Measurements from ENCODE around the gene RTCB.
A peak's percentile ranks its signal among the peaks of the same experiment; 100 is the strongest.
"Not testable (repeated sequence)": the region's sequence is repeated elsewhere in the genome, so short reads cannot be mapped to it uniquely, and the experiment has no call there.

Gene RTCB

DNA sequence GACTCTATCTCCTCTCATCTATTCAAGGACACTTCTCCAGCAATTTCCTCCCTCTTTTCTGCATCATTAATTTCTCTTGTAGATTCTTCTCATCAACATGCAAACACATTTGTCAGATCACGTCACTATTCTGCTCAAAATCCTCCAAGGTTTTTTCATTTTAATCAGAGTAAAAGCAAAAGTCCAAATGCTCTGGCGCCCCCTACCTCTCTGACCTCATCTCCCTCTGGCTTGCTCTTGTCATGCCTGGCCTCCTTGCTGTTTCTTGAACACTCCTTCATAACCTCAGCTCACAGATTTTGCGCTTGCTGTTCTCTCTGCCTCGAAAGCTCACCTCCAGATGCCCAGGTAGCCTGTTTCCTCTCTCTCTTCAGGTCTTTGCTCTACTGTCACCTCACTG, 22.4 kb downstream of the RTCB start:
- peak; percentile 6 for DNase-seq (ENCODE audit: low read depth)

DNA sequence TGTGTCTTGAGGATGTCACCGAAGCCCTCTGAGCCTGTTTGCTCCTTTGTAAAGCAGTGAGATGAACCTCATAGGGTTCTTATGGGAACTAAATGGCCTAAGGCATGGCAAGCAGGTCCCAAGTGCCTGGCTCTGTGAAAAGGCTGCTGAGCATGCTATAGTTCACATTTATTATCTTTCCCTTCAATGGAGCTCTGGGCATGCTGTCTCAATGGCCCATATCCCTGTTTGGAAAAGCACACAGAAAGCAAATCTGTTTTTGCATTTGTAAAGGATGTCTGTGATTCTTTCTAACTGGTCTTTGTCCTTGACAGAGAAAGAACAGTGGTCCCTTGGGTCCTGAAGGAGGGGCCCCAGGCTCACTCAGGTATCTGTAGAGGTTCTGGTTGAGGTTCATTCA, 26.4 kb downstream of the RTCB start:
- DNase-seq (ENCODE audit: low read depth): no peak

DNA sequence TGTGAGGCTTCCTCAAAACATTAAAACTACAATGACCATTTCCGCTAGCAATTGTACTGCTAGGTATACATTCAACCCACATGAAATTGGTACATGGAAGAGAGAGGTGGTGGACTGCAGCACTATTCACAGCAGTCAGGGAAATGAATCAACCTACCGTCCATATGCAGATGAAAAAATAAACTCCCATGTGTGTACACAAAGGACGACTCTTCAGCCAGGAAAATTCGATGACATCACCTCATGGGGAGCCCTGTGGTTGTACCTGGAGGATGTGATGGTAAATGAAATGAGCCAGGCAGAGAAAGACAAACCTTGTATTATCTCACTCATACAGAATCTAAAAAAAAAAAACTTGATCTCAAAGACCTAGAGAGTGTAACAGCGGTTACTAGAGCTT, 31.1 kb downstream of the RTCB start:
- no peak for DNase-seq (ENCODE audit: low read depth)

DNA sequence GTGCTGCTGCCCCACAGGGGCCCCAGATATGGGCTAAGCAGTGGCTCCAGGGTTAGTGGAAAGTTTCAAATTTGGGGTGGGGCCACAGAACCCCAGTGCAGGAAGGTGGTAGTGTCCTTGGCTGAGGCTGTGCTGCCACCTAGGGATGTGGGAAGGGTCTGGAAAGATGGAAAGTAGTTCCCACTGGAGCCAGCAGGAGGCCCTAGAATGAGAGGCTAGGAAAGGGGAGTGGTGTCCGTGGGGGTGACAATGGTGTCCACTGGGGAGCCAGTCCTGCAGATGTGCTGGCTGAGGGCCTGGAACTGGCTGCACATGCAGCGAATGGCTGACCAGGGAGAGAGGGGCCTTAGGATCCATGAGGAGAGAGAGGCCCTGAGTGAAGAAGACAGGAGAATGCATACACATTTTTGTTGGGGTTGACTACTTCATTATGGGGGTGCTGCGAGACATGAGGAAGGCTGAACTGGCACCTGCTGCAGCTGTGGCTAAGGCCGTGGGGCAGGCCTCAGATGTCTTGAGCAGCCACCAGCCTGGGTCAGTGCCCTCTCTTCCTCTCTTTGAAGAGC, 33.3 kb downstream of the RTCB start:
- peak; percentile 41 for DNase-seq (ENCODE audit: low read depth)

DNA sequence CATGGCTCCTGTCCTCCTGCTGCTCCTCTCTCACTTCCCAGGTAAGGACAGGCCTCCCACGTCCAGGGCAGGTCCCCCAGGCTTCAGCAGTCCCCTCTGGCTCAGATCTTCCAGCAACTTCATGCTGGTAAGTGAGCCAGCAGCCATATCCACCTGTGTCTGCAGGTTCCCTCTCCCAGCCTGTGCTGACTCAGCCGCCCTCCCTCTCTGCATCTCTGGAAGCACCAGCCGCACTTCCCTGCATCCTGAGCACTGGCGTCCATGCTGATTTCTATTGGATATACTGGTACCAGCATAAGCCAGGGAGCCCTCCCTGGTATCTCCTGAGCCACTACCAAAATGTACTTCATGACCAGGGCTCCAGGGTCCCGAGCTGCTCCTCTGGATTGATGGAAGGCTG, 35.4 kb downstream of the RTCB start:
- DNase-seq (ENCODE audit: low read depth): no peak

DNA sequence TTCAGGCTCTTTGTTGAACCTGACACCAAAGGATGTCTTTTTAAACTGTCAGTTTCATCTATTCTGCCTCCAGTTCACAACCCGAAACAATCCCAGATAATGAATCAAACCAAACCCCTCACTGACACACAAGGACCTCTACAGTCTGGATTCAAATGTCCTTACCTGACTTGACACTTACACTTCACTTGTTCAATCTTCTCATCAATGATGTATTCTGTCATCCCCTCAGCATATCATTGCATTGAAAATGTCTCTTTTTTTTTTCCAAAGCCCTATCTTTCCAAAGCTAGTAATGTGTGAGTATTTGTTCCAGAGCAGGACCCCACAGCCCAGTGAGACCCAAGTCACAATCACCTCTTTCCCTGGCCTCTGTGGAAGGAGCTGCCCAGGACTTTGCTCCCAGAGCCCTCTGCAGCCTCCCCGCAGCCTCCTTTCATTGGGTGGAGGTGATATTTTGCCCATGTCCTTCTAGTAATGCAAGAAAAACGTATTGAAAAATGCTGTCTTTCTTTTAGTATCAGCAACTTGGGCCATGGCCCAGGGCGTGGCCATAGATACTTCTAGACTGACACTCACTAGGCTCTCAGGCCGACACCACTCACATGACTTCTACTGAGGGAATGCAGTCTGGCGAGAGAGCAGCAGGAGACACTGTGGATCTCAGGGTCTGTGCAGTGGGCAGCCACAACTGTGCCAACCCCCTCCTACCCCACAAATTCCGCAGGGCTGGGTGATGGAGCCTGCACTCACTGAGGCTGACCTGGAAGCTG, 36.2 kb downstream of the RTCB start:
- no peak for DNase-seq (ENCODE audit: low read depth)

DNA sequence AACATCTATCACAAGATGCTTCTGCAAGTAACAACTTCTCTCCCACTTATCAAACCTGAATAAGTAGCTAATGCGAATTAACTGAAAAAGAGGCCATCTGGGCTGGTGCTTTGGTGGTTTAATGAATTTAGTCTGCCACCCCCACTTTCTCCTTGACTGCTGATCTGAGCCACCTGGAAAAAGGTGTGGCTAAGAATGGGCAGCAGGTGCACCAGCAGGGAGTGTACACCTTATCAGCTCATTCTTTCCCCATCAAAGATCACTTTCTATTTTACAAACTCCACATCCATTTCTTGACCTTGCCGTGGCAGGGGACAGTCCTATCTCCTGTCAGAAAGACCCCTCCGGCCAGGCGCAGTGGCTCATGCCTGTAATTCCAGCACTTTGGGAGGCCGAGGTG, 47.8 kb downstream of the RTCB start:
- DNase-seq (ENCODE audit: low read depth): no peak

DNA sequence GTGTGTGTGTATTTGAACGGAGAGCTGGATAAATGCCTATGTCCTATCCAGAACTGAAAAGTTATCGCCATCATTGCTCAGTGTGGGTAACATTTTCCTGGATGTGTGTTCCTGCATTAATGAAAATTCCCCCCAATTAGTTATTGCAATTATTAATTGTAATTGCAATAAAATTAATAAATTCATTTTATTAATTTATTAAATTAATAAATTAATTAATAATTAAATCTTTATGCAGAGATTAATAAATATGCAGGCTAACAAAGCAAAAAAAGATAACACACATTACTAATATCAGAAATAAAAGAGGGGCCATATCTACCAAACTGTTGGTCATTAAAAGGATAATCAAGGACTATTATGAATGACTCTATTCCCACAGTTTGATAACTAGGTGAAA, 50.8 kb downstream of the RTCB start:
- DNase-seq (ENCODE audit: low read depth): no peak

DNA sequence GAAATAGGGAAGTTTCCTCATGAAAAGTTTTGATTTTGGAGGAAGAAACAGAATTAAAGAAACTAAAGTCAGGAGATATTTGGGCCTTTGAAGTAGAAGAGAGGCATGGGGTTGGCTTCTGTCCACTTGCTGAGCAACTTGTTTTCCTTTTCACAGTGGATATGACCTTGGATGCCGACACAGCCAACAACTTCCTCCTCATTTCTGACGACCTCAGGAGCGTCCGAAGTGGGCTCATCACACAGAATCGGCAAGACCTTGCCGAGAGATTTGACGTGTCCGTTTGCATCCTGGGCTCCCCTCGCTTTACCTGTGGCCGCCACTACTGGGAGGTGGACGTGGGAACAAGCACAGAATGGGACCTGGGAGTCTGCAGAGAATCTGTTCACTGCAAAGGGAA, 52.0 kb downstream of the RTCB start:
- not testable (repeated sequence) for DNase-seq (ENCODE audit: low read depth)

DNA sequence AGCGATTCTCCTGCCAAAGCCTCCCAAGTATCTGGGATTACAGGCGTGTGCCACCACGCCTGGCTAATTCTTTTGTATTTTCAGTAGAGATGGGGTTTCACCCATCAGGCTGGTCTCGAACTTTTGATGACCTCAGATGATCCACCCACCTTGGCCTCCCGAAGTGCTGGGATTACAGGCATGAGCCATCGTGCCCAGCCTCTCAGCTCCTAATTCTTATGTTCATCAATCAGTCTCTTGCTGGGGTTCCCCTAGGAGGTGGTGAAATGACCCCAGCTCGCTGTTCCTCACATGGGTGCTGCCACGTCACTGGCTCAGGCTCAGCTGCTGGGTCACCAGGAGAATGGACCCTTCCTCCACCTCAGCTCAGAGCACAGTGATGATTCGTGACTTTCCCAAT, 54.5 kb downstream of the RTCB start, which contains the start of gene RFPL3:
TSS of gene RFPL3 (plus strand) at position 301 of the 400 bp plus-strand sequence. CDS start 205 bp downstream, outside the sequence.
- not testable (repeated sequence) for DNase-seq (ENCODE audit: low read depth)

DNA sequence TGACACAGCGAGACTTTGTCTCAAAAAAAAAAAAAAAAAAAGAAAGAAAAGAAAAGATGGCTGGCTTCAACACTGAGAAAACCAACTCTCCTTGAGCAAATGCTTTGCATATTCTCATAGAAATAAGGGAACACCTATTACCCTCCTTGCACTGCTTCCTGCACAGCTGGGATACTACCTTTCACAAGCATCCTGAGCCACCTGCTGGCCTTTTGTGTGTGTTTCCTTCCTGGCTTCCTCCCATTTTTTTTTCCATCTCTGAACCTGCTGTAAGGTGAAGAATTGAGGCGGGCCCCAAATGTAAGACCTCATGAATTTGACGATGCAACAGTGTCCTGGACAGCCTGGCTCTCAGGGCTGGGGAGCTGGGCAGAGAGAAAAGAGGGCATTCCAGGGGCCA, 56.3 kb downstream of the RTCB start:
- no peak for DNase-seq (ENCODE audit: low read depth)

DNA sequence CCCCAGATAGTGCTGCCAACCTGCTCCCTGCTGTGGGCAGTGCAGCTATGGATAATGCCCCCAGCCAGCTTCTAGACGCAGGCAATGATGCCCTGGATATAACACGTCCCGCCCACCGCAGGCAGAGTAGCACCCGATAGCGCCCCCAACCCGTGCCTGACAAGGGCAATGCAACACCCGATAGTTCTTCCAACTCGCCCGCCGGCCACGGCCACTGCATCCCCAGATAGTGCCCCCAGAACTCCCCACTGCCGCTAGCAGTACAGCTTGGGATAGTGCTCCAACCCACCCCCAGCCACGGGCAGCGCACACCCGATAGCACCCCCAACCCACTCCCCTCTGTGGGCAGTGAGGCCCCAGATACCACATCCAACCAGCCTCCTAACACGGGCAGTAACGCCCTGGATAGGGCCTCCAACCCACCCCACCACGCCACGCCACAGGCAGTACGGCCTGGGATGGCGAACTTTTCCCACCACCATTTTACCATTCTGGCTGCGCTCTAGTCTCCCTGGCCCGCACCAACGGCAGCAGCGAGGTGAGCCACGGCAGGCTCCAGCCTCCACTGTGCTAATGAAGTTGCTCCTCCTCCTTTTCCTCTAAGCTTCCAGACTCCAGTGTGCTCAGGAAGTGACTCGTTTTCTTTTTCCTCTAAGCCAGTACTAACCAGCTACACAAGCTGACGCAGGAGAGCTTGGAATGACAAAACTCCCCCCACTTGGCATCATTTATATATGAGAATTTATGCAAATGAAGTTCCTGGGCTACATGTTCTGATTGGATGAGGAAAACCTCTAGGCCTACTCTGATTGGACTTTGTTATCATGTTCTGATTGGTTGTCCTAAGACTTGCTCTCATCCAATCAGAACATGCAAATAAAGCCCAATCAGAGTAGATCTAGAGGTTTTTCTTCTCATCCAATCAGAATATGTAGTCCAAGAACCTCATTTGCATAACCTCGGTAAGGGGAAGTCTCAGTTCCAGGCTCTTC, 57.4 kb downstream of the RTCB start:
- DNase-seq (ENCODE audit: low read depth): peak; percentile 64

DNA sequence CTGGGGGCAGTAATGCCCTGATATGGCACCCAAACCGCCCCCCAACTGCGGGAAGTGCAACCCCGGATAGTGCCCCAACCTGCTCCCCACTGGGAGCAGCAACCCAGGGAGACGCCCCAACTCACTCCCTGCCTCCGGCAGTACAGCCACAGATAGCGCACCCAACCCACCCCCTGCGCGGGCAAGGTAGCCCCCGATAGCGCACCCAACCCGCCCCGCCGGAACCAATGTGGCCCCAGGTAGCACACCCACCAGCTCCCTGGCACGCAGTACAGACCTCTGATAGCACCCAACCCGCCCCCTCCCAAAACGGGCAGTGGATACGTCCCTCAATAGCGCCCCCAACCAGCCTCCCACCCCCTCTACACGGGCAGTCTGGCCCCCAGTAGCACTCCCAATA, 58.2 kb downstream of the RTCB start:
- DNase-seq (ENCODE audit: low read depth): no peak

DNA sequence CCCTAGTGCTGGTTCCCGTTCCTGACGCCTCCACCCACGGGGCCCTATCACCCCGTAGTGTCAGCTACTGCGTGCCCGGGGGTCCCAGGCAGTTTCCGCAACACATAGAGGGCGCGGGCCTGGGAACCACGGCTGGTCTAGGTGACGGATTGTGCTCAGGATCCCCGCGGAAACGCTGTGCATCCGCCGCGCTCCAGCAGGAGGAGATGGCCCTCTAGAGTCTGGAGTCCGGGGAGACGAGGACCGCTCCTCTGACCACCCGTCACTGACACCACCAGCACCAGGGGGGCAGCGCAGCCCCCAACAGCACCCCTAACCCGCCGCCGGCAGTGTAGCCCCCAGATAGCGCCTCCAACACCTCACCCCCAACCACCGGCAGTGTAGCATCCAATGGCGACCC, 58.8 kb downstream of the RTCB start:
- DNase-seq (ENCODE audit: low read depth): no peak

DNA sequence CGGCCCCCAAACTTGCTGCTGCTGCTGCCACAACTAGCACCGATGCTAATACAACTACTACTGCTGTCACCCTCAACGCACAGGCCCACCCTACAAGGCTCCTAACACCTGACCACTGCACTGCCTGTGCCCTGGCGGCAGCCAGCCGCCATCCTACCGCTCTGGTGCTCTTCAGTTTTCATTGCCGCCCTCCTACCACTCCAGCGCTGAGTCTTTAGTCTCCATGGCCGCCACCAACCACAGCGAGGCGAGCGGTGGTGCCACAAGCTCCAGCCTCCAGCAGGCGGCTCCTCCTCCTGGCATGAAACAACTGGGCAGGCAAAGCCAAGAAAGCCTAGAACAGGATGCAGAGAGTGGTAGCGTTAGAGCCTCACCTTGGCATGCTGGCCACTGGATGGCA, 59.4 kb downstream of the RTCB start:
- no peak for DNase-seq (ENCODE audit: low read depth)

DNA sequence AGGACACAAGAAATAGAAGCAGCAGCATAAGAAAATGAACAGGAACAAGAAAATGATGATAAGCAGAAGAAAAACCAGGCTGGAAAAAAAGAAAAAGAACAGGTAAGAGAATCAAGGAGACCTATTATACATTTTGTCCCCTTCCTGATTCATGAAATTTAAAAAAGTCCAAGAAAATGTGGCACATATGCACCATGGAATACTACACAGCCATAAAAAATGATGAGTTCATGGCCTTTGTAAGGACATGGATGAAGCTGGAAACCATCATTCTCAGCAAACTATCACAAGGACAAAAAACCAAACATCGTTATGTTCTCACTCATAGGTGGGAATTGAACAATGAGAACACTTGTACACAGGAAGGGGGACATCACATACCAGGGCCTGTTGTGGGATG, 60.2 kb downstream of the RTCB start:
- DNase-seq (ENCODE audit: low read depth): not testable (repeated sequence)

DNA sequence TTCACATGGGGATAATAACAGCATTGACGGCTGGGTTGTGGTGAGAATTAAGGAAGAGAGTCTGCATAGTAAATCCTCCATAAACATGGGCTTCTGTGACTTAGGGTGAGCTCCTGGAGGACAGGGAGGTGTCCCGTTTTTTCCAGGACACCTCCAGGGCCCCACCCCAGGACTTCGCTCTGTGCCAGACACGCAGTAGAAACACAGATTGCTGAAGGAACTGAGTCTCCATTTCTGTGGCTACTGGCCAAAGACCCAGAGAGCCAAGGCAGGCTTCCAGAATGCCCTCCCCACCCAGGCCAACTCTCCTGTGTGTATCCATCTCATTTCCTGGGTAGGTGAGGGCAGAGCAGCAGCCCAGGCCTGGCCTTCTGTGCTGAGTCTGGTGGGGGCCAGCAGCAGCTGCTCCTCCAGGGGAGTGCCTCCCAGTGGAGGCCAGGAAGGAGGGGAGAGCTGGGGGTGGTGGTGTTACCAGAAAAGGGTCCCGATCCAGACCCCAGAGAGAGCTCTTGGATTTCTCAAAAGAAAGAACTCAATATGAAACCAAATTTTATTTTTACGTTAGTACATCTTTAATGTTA, 63.9 kb downstream of the RTCB start:
- DNase-seq (ENCODE audit: low read depth): no peak

DNA sequence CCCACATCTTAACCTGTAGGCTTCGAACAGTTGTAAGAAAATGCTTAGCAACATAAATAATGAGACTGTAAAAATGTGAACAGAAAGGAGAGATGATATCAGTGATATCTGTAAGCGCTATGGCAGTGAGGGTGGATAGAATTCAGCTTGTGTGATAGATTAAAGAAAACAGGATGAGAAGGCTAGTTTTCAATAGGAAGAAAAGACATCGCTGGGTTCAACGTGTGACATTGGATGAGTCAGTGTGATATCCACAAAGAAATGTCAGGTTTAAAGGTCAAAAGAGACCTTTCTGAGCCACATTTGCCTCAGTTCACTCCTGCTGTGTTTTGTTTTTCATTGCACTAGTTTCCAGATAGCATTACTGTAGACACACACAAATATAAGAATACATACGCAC, 68.1 kb downstream of the RTCB start:
- DNase-seq (ENCODE audit: low read depth): no peak

DNA sequence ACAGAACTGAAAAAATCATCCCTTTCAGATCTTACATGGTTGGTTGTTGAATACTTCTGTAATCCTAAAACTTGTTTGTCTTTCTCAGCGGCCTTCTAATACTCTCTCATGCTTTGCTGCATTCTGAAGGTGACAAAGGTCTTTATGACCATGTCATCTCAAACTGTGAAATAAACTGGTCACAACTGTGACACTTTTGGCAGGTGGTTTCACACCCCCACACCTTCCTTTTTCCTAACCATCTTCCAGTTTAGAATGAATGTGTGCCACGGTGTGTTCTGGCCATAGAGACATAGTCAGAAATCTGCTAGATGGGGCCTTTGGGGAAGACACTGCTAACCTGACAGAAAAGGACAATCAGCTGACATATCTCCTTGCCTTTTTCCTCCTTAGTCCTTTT, 69.1 kb downstream of the RTCB start:
- DNase-seq (ENCODE audit: low read depth): no peak

DNA sequence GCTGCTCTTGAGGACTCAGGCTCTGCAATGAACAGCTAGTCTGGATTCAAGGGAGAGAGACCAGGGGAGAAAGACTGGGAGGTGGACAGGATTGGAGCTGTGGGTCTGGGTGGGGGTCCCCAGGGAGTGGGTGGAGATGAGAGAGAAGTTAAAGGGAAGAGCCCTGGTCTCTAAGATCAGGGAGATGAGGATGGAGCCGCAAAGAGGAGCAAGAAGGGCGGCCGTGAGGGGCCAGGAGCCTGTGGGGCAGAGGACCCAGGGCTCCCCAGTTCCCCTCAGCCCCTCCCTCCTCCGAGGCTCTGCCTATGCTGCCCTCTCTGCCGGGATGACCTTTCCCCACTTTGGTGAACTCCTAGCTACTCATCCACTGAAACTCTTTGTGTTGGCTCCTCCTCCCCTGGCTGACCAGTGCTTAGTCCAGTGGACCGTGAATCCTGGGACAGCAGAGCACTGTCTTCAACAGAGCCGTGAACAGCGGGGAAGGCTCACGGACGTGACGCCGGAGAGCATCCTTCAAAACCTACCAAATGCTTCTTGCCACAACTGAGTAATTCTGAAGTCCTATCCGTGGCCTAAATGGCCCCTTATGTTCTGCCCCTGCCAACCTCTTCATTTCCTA, 70.8 kb downstream of the RTCB start:
- DNase-seq (ENCODE audit: low read depth): no peak

DNA sequence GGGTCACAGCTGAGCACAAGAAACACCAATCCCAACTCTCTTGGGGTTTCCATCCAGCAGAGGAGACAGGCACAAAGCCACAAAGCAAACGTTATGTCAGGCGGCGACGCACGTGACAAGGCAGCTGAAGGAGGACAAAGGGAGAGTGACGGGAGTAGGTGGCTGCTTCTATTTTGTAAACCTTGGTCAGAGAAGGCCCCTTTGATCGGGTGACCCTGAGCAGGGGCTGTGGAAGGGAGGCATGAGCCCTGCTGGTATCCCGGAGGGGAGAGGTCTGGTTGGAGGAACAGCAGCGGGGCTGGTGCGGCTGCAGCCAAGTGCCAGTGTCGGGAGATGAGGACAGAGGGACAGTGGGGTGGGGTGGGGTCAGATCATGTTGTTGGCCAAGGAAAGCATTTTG, 71.6 kb downstream of the RTCB start:
- DNase-seq (ENCODE audit: low read depth): no peak

Measured in EH (cell line).